GM21529 (cell line): ENCODE measurements around the gene NDRG3.
"Not testable (repeated sequence)": the region's sequence is repeated elsewhere in the genome, so short reads cannot be mapped to it uniquely, and the experiment has no call there.

Experiments used
- ATAC-seq: cut with Tn5 transposase; IDR thresholded peaks from one replicate; pipeline ENCODE4 v1.9.1; 2021; ENCODE audit not compliant: unreplicated experiment

The NDRG3 gene

DNA sequence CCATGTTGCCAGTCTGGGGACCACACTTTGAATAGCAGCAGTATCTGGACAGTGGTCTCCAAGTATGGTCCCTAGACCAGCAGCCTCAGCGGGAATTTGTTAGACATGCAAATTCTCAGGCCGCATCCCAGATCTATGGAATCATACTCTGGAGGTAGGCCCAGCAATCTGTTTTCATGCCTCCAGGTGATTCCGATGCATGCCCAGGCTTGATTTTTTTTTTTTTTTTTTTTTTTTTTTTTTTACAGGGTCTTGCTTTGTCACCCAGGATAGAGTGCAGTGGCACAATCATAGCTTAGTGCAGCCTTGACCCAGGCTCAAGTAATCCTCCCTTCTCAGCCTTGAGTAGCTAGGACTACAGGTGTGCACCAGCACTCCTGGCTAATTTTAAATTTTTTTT is 99.2 kb downstream of the NDRG3 start:
- no peak for ATAC-seq

DNA sequence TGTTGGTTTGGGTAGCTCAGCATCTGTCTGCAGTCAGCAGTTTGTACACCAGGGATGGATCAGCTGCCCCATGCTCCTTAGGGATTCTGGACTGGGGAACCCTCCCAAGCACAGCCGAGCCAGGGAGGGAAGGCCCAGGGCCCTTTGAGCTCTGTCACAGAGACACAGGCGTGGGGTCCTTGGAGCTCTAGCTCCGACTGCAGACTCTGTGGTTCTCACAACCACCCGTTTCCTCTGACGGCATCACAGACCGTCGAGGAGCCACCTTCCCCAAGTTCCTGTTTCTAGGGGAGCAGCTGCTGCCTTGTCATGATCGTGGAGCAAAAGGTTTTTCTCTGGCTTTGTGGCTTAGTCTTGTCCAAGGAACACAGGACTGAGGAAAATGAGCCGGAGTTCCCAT is 99.9 kb downstream of the NDRG3 start, which contains the start of gene SLA2:
Gene SLA2, minus strand, starts transcription at position 199 of the 400 bp plus-strand sequence. CDS start 4,861 bp downstream, outside the sequence.
- ATAC-seq = no peak

DNA sequence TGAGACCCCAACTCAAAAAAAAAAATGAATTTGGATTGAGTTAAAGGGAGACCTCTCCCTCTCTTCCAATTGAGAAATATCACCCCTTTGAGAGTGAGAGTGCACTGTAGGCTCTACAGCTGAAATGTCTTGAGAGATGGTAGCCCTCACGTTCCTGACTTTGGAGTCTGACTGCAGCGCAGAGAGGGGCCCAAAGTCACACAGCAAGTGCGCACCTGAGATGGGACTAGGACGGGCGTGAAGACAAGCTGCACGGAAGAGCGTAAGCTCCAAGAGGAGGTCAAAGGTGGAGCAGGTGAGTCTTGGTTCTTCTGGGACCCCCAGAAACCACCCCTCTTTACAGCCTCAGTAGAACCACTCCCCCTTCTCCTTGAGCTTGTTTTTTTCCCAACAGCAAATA is 100.5 kb downstream of the NDRG3 start:
- no peak for ATAC-seq

DNA sequence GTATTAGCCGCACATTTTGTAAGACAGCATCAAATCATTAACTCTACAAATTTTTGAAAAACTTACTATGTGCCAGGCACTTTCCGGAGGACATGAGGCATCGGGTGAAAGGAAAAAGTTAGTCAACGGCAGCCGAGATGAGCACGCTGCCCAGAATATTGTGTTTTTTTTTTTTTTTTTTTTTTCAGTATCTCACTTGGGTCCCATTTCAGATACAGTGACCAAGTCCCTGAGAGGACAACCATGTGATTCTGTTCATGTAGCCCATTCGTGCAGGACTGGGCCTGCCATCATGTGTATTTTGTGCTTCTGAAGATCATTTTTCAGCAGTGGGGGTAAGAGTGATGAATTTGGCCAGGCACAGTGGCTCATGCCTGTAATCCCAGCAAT is 101.2 kb downstream of the NDRG3 start:
- ATAC-seq = no peak

DNA sequence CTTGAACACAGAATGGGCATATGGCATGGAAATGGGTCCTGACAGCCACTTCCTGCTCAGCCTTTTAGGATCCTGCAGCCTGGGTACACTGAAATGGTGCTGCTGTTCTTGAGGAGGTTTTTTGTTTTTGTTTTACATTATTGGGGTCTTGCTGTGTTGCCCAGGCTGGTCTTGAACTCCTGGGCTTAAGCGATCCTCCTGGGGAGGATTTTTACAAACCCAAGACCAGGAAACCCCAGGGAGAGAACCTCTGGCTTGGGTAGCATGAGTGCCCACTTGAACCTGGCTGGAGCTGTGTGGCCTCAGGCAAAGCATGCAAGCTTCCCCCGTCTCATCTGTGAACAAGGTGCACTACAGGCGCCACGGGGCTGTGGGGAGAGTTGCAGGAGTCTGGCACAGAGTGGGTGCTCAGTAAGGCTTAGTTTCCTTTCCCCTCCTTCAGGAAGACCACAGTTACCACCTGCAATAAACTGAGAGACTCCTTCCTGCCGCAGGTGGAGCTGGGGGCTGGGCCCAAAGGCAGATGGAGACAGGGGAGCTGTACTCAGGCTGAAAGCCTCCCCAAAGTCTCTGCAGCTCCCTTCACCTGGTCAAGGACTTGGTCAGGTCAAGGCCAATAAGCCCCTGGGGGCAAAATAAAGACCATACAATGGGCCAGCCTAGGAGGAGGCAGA is 101.7 kb downstream of the NDRG3 start:
- ATAC-seq = no peak

DNA sequence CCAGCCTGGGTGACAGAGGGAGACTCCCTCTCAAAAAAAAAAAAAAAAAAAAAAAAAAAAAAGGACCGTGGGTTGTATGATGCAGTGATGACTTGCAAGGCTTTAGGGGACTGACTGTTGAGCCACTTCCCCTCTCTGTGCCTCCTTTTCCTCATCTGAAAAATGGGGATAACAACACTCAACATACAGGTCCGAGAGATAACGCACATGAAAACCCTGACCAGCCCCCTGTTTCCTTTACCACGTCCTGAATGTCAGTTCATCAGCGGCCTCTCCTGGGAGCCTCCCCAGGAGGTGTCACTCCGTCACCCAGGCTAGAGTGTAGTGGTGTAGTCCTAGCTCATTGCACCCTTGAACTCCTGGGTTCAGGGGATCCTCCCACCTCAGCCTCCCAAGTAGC is 103.8 kb downstream of the NDRG3 start:
- ATAC-seq = no peak

DNA sequence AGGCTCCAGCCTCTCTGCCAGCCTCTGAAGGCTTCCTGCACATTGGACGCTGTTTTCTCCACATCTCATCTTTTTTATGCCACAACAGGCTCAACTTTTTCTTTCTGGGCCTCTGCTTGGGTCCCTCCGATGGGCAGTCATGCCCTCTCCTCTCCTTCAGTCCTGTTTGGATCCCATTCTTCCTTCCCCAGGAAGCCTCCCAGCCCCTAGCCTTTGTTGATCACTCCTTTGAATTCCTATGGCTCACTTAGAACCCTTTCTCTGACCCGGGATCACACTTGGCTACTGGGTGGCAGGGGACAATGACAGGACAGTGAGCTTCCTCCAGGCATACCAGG is 104.4 kb downstream of the NDRG3 start:
- no peak for ATAC-seq

DNA sequence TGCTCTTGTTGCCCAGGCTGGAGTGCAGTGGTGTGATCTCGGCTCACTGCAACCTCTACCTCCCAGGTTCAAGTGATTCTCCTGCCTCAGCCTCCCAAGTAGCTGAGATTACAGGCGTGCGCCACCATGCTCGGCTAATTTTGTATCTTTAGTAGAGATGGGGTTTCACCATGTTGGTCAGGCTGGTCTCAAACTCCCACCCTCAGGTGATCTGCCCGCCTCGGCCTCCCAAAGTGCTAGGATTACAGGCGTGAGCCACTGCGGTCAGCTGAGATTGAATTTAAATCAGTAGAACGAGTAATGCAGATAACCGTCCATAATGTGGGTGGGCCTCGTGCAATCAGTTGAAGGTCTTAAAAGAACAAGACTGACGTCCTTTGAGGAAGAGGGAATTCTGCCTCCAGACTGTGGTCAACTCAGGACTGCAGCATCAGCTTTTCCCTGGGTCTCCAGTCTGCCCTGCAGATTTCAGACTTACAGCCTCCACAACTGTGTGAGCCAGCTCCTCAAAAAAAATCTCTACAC is 107.0 kb downstream of the NDRG3 start:
- ATAC-seq = not testable (repeated sequence)

DNA sequence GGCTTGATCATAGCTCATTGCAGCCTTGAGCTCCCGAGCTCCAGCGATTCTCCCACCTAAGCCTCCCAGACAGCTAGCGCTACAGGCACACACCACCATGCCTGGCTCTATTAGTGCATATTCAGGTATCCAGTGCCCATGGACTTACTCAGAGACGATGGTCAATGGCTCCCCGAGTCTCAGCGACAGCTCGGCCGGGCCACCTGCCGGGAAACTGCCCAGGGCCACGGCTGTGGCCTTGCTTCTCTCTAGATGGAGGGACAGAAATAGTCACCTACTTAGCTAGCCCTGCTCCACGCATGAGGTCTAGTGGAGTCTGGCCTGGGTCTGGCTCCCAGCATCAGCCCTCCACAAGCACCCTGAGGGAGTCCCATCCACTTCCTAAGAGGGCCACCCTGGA is 111.5 kb downstream of the NDRG3 start:
- ATAC-seq = no peak

DNA sequence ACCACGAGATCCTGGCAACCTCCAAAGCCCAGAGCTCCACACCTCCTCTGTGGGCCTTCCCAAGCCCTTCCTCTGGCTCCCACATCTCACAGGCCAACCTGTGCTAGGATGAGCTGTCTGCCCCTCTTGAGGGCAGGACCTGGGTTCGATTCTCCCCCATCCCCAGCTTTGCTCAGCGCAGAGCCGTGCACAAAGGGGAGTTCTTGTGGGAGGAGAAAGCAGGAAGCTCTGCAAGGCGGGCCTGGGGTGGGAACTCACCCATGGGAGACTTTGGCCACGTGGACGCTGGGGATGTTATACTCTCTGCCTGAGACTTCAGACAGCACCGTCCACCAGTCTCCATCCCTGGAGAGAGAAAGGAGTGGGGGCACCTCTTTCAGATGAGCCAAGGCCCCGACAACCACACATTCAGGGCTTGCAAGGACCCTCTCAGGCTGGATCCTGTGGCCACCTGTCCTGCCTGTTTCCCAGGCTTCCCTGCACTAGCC is 112.6 kb downstream of the NDRG3 start:
- no peak for ATAC-seq

DNA sequence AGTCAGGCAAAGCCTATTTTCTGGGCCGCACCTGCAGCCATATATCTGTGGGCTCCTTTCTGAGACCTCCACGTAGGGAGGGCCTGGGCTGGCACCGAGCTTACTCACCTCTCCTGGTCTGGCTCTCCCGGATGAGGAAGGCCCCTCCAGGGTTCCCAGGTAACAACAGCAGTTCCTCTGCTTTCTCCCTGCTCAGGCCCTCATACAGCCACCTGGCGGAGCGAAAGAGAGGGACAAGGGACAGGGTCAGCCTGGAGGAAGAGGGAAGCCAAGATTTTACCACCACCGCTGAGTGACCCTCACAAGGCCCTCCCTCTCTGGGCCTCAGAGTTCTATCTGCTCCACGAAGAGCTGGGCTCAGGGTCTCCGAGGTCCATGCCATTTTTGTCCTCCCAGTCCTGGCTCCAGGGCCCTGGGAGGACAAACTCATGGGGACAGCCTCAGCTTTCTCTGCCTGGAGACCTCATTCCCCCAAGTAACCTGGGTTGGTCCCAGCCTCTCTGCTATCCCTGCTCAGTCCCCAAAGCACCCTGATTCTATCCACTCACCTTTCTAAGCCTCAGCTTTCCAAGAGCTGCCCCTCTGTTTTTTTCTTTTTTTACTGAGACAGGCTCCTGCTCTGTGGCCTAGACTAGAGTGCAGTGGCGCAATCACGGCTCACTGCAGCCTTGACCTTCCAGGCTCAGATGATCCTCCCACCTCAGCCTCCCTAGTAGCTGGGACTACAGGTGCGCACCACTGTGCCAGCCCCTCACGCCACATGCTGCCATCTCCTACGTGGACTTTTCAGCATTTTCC is 113.2 kb downstream of the NDRG3 start:
- no peak for ATAC-seq

DNA sequence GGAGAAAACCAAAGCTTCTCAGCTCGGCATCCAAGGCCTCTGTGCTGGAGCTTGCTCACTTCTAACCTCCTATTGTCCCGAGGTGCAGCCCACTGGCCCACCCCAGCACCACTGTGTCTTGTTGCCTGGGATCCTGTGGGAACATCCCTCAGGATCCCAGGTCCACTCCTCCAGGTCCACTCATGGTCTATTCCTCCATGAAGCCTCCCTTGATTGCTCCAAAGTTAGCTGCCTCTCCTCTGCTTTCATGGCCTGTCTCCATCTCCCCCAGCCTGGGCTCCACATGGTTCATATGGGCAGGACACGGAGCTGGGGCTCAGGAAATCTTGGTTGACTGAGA is 113.8 kb downstream of the NDRG3 start:
- ATAC-seq = no peak

DNA sequence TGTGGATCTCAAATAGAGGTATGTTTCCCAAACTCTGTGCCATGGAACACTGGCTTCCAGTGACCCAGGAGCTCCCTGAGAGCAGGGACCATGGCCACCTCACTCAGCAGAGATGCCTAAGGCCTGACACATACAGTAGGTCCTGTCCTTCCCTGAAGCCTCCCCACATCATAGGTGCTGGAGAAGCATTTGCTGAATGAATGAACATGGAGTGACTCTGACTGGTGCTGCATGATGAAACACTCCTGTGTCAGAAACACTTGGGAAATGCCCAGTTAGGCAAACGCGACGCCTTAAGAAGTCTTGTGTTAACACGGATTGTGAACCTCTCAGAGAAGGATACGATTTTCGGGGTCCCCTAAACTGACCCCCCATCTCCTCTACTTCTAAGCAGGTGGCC is 114.2 kb downstream of the NDRG3 start:
- ATAC-seq = no peak

DNA sequence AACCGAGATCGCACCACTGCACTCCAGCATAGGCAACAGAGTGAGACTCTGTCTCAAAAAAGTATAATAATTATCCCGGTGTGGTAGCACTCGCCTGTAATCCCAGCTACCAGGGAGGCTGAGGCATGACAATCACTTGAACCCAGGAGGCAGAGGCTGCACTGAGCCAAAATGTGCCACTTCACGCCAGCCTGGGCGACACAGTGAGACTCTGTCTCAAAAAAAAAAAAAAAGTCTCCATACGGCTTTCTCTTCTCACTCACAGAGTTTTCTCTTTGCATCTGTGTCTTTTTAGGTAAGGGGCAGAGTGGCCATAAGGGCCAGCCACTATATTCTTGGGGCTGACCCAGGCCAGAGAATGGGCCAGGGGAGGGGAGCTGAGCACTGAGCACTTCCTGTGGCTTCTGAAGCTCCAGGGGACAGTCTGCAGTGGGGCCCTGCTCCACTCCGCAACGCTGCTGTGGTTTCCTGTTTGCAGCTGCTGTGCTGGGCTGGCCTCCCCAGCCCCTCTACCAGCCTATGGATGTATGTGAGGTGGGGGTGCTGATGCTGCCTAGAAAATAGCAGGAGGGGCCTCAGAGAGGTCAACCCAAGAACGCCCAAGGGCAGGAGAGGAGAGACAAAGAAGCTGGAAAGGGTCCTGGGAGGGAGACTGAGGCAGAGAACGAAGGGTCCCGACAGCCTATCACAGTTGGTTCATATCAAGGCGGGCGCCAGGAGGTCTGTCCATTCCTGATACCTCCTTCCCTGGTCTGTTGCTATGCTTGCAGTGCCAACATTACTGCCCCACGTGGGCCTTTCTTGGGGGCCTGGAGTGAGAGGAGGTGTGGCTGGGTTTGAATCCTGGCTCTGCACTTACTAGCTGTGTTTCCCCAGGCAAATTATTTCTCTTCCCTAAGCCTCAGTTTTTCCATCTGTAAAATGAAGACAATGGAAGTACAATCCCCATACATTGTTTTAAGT is 115.9 kb downstream of the NDRG3 start:
- no peak for ATAC-seq

DNA sequence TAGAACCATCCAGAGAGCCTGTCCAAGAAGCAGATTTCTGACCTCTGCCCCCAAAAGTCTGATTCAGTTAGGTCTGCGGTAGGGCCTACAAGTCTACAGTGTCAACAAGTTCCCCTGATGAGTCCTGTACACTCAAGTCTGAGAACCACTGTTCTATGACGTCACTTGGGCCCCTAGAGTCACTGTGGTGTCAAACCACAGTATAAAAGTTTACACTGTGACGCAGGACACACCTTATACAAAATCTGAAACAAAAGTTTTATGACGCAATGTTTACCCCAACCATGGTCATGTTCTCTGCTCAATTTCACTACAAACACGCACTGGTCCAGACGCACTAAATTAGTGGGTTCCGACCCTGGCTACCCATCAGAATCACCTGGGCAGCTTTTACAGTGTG is 117.8 kb downstream of the NDRG3 start:
- ATAC-seq = no peak

DNA sequence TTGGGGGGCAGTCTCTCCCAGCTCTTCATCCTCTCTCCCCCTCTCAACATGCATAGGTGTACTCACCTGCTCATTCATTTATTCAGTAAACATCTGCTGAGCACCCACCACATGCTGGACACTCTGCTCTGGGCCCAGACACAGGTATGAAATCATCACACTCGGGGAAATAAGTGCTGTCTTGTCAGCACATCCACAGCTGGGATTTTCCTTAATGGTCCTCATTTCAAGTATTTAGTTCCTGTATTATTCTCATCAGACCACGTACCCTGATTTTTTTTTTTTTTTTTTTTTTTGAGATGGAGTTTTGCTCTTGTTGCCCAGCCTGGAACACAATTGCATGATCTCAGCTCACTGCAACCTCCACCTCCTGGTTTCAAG is 121.0 kb downstream of the NDRG3 start:
- ATAC-seq = no peak

DNA sequence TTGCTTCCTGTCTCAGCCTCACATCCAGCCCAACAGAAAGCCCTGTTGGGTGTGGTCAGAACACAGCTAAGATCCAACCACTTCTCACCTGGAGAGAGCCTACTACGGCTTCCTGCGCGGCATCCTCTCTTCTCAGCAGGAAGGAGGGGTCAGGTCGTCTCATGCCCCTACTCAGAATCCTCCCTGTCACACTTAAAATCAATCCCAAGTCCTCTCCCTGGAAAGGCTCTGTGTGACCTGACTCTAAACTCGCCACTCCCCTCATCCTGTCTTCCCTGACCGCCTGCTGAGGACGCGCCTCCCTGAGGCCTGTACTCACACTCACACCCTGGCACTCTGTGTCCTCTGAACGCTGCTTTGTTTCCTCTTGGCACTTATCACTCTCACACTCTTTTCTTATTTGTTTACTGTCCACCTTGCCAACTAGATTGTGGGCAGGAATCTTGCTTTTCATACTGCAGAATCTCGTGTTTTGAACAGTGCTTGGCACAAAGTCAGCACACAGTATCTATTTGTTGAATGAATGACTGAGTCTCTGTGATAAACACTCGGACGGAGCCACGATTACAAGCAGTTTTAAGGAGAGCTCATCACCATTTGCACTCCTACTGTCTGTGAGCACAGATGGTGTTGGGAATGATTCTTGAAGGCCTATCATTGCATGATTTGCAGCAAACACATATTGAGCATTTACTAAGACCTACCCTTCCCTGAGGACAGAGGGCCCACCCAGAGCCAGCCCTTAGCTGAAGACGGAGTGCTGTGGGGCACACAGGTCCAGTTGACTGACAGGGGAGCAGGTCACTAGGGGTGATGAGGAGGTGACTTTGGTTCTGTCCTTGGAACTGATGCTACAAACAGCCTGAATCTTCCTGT is 121.6 kb downstream of the NDRG3 start:
- no peak for ATAC-seq

DNA sequence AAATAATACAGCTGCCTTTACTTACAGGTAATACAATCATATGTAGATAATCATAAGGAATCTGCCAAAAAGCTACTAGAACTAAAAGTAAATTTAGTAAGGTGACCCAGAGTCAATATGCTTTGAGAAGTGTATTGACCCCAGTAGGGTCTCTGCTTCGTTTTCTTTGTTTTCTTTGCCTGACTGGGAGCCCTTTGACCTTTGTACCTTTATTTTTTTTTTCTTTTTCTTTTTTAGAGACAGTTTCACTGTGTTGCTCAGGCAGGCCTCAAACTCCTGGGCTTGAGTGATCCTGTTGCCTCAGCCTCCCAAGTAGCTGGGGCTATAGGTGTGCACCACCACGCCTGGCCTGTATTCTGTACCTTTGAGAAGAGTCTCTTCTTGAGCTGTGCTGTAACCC is 122.4 kb downstream of the NDRG3 start:
- ATAC-seq = no peak

DNA sequence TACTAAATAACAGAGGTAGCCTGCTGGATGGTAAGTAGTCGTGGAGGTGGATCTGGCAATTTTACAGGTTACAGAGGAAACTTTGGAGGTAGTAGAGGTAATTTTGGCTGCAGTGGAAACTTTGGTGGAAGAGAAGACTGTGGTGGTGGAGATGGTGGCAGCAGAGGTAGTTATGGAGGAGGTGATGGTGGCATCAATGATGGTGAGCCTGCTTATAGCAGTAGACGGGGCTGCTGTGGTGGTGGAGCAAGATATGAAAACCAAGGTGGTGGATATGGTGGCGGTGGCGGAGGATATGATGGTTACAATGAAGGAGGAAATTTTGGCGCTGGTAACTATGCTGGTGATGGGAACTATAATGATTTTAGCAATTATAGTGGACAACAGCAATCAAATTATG is 125.0 kb downstream of the NDRG3 start:
- no peak for ATAC-seq

DNA sequence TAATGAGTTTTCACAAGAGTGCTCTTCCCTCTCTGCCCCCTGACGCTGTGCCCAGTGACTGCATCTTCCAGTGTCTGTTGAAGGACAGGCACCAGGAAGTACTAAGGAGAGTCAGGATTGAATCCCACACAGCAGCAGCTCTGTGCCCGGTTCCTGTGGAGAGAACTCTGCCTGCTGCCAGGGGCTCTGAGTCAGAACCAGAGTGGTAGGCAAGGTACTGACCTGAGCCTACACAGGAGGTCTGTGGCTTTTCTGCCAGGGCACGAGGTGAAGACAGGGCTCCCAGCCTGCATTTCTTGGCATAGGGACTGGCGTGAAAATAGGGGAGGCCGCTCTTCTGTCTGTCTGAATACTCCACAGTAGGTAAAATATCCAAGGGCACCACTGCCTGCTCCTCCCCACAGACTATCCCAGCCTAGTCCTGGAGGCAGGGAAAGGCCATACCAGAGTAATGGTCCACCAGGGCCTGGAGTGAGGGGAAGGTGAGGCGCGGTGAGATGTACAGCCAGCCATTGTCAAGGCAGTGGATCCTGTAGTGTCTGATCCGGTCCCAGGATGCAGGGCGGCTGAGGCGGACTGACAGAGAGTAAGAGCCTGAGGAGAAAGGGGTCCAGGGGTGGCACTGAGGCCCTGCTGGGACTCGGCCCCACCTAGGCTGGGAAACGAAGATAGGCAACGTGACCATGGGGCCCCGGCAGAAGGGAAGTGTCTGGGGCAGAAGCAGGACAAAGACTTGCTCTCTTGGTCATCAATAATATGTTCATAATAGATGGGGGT is 130.9 kb downstream of the NDRG3 start:
- ATAC-seq = no peak
